Omental fat pad (tissue), 4 donors: ENCODE data around the gene ISOC2. TPM values are rescaled to one million over a fixed set of nuclear protein-coding genes. Genes with fewer than 3 reads are reported as not detected.
"Not testable (repeated sequence)": the region's sequence is repeated elsewhere in the genome, so short reads cannot be mapped to it uniquely, and the experiment has no call there.

Experiments
- ATAC-seq: fragments of 150-250 bp; one replicate; pipeline ENCODE4 v1.9.1; 2016; ENCODE audit warnings: mild to moderate bottlenecking, moderate library complexity; ENCODE audit not compliant: low FRiP score
- DNase-seq: peaks from one replicate; pipeline ENCODE4 v3.0.0-alpha.2; 2019; ENCODE audit warnings: low spot score
- total RNA-seq, 4 donors: library from RNA; depleted of rRNA; stranded (reverse); fragments of >200 nt; gene quantifications; one replicate each; pipeline ENCODE4 v1.1.0, GENCODE V29; 2016
- TF ChIP-seq, protein P1 (sequence below), 3 donors: fragments of 450-650 bp; IDR thresholded peaks; one replicate each; pipeline ENCODE4 v1.5.1; 2016 to 2017; ENCODE audit warnings: antibody characterized with exemption in 3 of 3, mild to moderate bottlenecking in 3 of 3, moderate library complexity in 2 of 3

Gene ISOC2
- total RNA-seq, 4 donors from 2014 or later: 52.5 to 96.8 (median 62.5) TPM

- TF ChIP-seq, protein P1, sequence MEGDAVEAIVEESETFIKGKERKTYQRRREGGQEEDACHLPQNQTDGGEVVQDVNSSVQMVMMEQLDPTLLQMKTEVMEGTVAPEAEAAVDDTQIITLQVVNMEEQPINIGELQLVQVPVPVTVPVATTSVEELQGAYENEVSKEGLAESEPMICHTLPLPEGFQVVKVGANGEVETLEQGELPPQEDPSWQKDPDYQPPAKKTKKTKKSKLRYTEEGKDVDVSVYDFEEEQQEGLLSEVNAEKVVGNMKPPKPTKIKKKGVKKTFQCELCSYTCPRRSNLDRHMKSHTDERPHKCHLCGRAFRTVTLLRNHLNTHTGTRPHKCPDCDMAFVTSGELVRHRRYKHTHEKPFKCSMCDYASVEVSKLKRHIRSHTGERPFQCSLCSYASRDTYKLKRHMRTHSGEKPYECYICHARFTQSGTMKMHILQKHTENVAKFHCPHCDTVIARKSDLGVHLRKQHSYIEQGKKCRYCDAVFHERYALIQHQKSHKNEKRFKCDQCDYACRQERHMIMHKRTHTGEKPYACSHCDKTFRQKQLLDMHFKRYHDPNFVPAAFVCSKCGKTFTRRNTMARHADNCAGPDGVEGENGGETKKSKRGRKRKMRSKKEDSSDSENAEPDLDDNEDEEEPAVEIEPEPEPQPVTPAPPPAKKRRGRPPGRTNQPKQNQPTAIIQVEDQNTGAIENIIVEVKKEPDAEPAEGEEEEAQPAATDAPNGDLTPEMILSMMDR (IDR thresholded peaks at IDR 0.05): no peak
- ATAC-seq (no peak), DNase-seq (no peak)
Measured at GRCh38 chr19:55424518-55424917, 36.9 kb downstream of the ISOC2 start.

DNA sequence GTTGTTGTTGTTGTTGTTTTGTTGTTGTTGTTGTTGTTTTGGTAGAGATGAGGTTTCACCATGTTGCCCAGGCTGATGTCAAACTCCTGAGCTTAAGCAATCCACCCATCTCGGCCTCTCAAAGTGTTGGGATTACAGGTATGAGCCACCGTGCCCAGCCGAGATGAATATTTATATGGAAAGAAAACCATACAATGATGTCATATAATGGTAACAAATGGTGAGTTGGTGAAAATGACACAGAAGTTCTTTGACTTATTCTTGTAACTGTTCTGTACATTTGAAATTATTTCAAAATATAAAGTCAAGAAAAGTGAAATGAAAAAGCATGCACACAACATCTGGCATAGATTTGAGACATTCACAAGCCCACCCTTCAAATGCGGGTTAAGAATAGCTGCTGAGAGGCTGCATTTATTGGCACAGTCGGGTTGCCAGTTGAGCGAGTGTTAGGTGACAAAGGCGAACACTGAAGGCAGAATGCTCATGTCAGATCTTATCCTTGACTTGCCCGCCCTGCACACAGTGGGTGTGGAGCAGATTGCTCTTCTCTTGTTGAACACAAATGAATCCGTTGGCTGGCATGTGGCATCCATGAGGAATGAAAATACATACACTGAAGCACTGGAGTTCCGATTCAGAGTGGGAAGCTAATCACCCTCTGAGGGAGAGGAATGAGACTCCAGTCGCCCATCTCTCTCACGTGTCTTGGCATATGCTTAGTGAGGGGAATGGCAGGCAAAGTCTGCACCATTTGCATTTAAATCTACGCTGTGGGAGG, 38.0 kb downstream of the ISOC2 start:
- TF ChIP-seq, protein P1 (IDR thresholded peaks at IDR 0.05): no peak
- no peak for DNase-seq
- no peak for ATAC-seq

GRCh38 chr19:55421281-55421680, 40.2 kb downstream of the ISOC2 start:
- not testable (repeated sequence) for ATAC-seq, DNase-seq

- DNase-seq: no peak
- no peak for ATAC-seq
- TF ChIP-seq, protein P1 (IDR thresholded peaks at IDR 0.05): no peak
Measured at GRCh38 chr19:55419624-55420236, 41.7 kb downstream of the ISOC2 start.

DNA sequence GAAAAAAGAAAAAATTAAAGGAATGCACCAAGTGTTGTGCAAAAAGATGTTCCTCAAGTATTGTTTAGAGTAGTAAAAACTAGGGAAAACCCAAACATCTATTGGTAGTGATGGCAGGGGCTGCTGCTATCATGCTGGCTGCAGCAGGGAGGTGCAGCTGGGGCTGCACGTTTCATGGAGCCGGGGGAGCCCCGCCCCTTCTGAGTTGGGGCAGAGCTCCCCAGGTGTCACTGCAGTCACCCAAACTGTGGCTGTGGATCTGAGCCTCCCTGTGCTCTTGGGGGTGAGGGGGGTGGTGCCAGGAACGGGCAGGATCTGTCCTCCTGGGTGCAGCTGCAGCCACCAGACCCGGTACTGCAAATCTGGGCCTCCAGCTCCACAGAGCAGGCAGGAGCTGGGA, 42.3 kb downstream of the ISOC2 start:
- TF ChIP-seq, protein P1 (IDR thresholded peaks at IDR 0.05): no peak
- DNase-seq (no peak), ATAC-seq (no peak)

DNA sequence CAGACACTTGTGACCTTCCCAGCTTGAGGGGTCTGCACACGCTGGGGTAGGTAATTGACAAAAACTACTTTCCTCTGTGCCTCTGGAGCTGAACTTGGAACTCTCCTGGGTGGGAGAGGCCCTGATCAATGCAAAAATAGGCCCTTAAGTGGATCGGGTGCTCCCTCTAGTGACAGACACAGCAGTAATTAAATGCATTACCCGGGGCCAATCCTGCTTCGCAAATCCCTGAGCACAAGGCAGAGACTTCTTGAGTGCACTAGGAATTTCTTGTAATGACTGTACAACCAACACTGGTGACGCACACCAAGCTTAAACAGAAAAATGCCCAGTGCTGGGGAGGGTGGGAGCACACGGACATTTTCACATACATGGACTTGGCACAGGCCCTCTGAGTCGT, 43.3 kb downstream of the ISOC2 start:
- TF ChIP-seq, protein P1 (IDR thresholded peaks at IDR 0.05): peak in 1 of 3 donors; percentile 59
- peak; percentile 91 for ATAC-seq
- no peak for DNase-seq

DNA sequence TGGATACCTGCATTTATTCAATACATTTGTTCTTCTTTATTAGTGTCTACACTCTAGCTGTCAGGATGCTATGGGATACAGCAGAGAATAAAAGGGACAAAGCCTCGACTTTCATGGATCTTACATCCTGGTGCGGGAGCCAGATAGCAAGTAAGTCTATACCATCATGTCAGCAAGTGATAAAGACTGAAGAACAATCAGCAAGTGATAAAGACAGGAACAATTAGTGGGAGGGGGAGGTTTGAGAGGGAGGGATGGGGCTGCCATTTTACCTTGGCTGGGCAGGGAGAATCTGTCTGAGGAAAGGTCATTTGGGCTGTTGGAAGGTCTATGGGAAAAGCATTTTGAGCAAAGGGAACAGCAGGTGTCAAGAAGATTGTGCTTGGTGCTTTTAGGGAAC, 51.3 kb downstream of the ISOC2 start:
- TF ChIP-seq, protein P1 (IDR thresholded peaks at IDR 0.05): no peak
- DNase-seq (no peak), ATAC-seq (no peak)

GRCh38 chr19:55409179-55409578, 52.3 kb downstream of the ISOC2 start:
- ATAC-seq, DNase-seq: not testable (repeated sequence)
